Activated CD4-positive, alpha-beta T cell treated with anti-CD3 and anti-CD28 coated beads for 48 hours (primary cell): ENCODE results near the gene MAML3.

ENCODE experiments used
- DNase-seq: peaks from one replicate; pipeline ENCODE4 v3.0.0-alpha.2; 2020

MAML3 gene

GRCh38 chr4:139670775-139671174 is 483.2 kb downstream of the MAML3 start:
- no peak for DNase-seq

GRCh38 chr4:139669890-139670289 is 484.1 kb downstream of the MAML3 start:
- DNase-seq, result no peak

DNA sequence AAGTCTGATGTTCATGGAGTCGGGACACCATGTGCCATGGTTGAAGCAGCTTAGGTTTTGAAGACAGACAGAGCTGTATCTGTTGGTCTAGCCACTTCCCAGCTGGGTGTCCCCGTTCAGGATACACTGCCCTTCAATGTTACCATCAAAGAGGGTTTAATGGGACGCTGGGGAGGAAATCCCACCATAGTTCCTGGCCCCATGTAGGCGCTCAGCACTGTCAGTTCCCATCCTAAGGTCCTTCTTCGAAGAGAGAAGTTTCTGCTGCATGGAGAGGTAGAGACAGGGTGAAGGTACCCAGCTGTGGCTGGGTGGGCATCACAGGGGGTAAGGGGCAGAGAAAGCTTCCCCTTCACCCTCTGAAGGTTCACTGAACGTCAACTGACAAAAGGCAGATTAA is 484.6 kb downstream of the MAML3 start:
- DNase-seq, result no peak

DNA sequence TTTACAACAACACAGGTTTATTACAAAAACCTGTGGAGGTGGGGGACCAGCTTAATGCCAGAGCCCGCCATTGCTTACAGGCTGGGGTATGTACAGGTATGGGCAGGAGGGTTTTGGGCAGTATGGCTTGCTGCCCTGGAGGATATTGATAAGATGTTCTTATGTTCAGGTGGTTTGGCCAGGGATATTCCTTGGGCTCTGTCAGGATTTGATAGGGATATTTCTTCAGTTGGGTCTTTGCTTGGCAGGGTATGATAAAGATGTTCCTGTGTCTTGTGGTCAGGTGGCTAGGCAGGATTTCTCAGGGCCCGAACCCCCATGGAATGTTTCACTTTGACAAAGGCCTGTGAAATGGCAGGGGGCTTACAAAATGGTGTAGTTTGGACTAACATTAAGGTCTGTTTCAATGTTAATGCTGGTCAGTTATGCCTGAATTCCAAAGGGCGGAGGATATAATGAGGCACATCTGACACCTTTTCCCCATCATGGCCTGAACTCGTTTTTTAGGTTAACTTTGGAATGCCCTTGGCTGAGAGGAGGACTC is 485.3 kb downstream of the MAML3 start:
- DNase-seq, result no peak

GRCh38 chr4:139668036-139668435 is 485.9 kb downstream of the MAML3 start:
- DNase-seq, result no peak
